Measurements from ENCODE around the gene MRPL1.

MRPL1 gene

GRCh38 chr4:77819843-77820648, 42.6 kb upstream of the MRPL1 start (continued):
- TF ChIP-seq ZNF335 (tag by site-specific recombination; conservative IDR thresholded peaks at IDR 0.05) (peak; percentile 90), OSR2 (tag by site-specific recombination; IDR thresholded peaks at IDR 0.05) (peak; percentile 27; the same call in 1 of the 2 replicates), ZNF37A (tag by site-specific recombination; IDR thresholded peaks at IDR 0.05) (no peak), ZNF18 (tag by site-specific recombination; IDR thresholded peaks at IDR 0.05) (peak; percentile 89), ZFHX2 (tag by site-specific recombination; conservative IDR thresholded peaks at IDR 0.05) (peak; percentile 57; the same call in 1 of the 2 replicates), ZIC2 (tag by site-specific recombination; IDR thresholded peaks at IDR 0.05) (peak; percentile 77), ZNF274 (IDR thresholded peaks at IDR 0.05; ENCODE audit: low read length) (no peak), ZNF274 (tag by site-specific recombination; IDR thresholded peaks at IDR 0.05; ENCODE audit: borderline replicate concordance) (no peak), ZNF629 (tag by site-specific recombination; IDR thresholded peaks at IDR 0.05) (peak; percentile 42; the same call in 1 of the 2 replicates), ZNF76 (tag by site-specific recombination; IDR thresholded peaks at IDR 0.05; ENCODE audit: borderline replicate concordance, low read depth) (peak; percentile 23; the same call in 1 of the 2 replicates), ZBTB26 (tag by site-specific recombination; optimal IDR thresholded peaks at IDR 0.05) (peak; percentile 55), TSHZ1 (tag by site-specific recombination; IDR thresholded peaks at IDR 0.05; ENCODE audit: borderline replicate concordance) (peak; percentile 82), ZBTB7A (tag by site-specific recombination; IDR thresholded peaks at IDR 0.05; ENCODE audit: low read depth) (0 out of 2 replicates have a peak, but pooled peaks have one; percentile 30), ZNF660 (tag by site-specific recombination; IDR thresholded peaks at IDR 0.05) (0 out of 2 replicates have a peak, but pooled peaks have one; percentile 37), ZNF138 (tag by site-specific recombination; IDR thresholded peaks at IDR 0.05; ENCODE audit: borderline replicate concordance) (no peak), ZNF366 (tag by site-specific recombination; conservative IDR thresholded peaks at IDR 0.05) (peak; percentile 59; the same call in 1 of the 2 replicates), ZBTB10 (tag by site-specific recombination; IDR thresholded peaks at IDR 0.05) (peak; percentile 83), ZFP3 (tag by site-specific recombination; IDR thresholded peaks at IDR 0.05; ENCODE audit: low read depth) (no peak), KLF1 (tag by site-specific recombination; IDR thresholded peaks at IDR 0.05) (peak; percentile 36; the same call in 1 of the 2 replicates), ZNF2 (tag by site-specific recombination; IDR thresholded peaks at IDR 0.05) (peak; percentile 49; the same call in 1 of the 2 replicates), ZNF341 (tag by site-specific recombination; IDR thresholded peaks at IDR 0.05; ENCODE audit: low read depth) (peak; percentile 68), KLF8 (tag by site-specific recombination; IDR thresholded peaks at IDR 0.05) (peak; percentile 71), PRDM4 (tag by site-specific recombination; IDR thresholded peaks at IDR 0.05) (no peak), PATZ1 (tag by site-specific recombination; IDR thresholded peaks at IDR 0.05) (peak; percentile 96), ZNF248 (tag by site-specific recombination; IDR thresholded peaks at IDR 0.05) (no peak)
